ENCODE results near the gene LIME1. TPM values are rescaled to one million over a fixed set of nuclear protein-coding genes. Genes with fewer than 3 reads are reported as not detected.
"Not testable (repeated sequence)": the region's sequence is repeated elsewhere in the genome, so short reads cannot be mapped to it uniquely, and the experiment has no call there.

Gene LIME1
- polyA plus RNA-seq, 4 donors: 3.4 to 17.9 (median 12.8) TPM

GRCh38 chr20:63767886-63768285, 31.4 kb downstream of the LIME1 start:
- no peak for DNase-seq (ENCODE audit: low read depth in 4 of 4, low spot score in 2 of 4)

- no peak for DNase-seq (ENCODE audit: low read depth in 4 of 4, low spot score in 2 of 4)
These were observed 32.4 kb downstream of the LIME1 start for GRCh38 chr20:63768591-63769515.

- no peak for DNase-seq (ENCODE audit: low read depth in 4 of 4, low spot score in 2 of 4)
These were observed 33.5 kb downstream of the LIME1 start for GRCh38 chr20:63769891-63770474.

- no peak for DNase-seq (ENCODE audit: low read depth in 4 of 4, low spot score in 2 of 4)
These were observed 34.7 kb downstream of the LIME1 start for GRCh38 chr20:63771046-63771707.

GRCh38 chr20:63772781-63773518, 36.5 kb downstream of the LIME1 start:
- DNase-seq (ENCODE audit: low read depth in 4 of 4, low spot score in 2 of 4): no peak

- DNase-seq (ENCODE audit: low read depth in 4 of 4, low spot score in 2 of 4): no peak
These were observed 37.2 kb downstream of the LIME1 start for GRCh38 chr20:63773571-63774241.

GRCh38 chr20:63774306-63774705, 37.8 kb downstream of the LIME1 start:
- no peak for DNase-seq (ENCODE audit: low read depth in 4 of 4, low spot score in 2 of 4)

GRCh38 chr20:63775096-63775978, 38.9 kb downstream of the LIME1 start:
- DNase-seq (ENCODE audit: low read depth in 4 of 4, low spot score in 2 of 4): peak in 3 of 4 donors; percentile 66 to 78 (median 69)

- not testable (repeated sequence) for DNase-seq (ENCODE audit: low read depth in 4 of 4, low spot score in 2 of 4)
These were observed 40.4 kb downstream of the LIME1 start for GRCh38 chr20:63776875-63777274.

- no peak for DNase-seq (ENCODE audit: low read depth in 4 of 4, low spot score in 2 of 4)
These were observed 41.1 kb downstream of the LIME1 start for GRCh38 chr20:63777614-63778013.

GRCh38 chr20:63778034-63778752, 41.7 kb downstream of the LIME1 start:
- no peak for DNase-seq (ENCODE audit: low read depth in 4 of 4, low spot score in 2 of 4)

GRCh38 chr20:63778857-63779256, 42.4 kb downstream of the LIME1 start:
- DNase-seq (ENCODE audit: low read depth in 4 of 4, low spot score in 2 of 4): no peak

GRCh38 chr20:63781181-63781580, 44.7 kb downstream of the LIME1 start:
- no peak for DNase-seq (ENCODE audit: low read depth in 4 of 4, low spot score in 2 of 4)

- DNase-seq (ENCODE audit: low read depth in 4 of 4, low spot score in 2 of 4): no peak
These were observed 45.6 kb downstream of the LIME1 start for GRCh38 chr20:63782051-63782471.

- DNase-seq (ENCODE audit: low read depth in 4 of 4, low spot score in 2 of 4): no peak
These were observed 46.1 kb downstream of the LIME1 start for GRCh38 chr20:63782521-63782971.

GRCh38 chr20:63783970-63784369, 47.5 kb downstream of the LIME1 start:
- no peak for DNase-seq (ENCODE audit: low read depth in 4 of 4, low spot score in 2 of 4)

GRCh38 chr20:63785691-63786131, 49.2 kb downstream of the LIME1 start:
- DNase-seq (ENCODE audit: low read depth in 4 of 4, low spot score in 2 of 4): no peak

GRCh38 chr20:63787302-63787701, 50.8 kb downstream of the LIME1 start:
- DNase-seq (ENCODE audit: low read depth in 4 of 4, low spot score in 2 of 4): no peak
